H9 (cell line): ENCODE results near the gene TP73. TPM values are rescaled to one million over a fixed set of nuclear protein-coding genes. Genes with fewer than 3 reads are reported as not detected.

Source experiments
- DNase-seq: peaks from one replicate; pipeline ENCODE4 v3.0.0-alpha.2; 2017
- H2AFZ ChIP-seq: one replicate; pipeline ENCODE4 v1.6.1; 2013; ENCODE audit warnings: mild to moderate bottlenecking, low read length, control low read depth, moderate library complexity
- H2AK5ac ChIP-seq: 2 replicates; pipeline ENCODE4 v1.6.1; 2013; ENCODE audit warnings: low read length, control low read depth, mixed read lengths; ENCODE audit not compliant: insufficient read length
- H2BK120ac ChIP-seq: one replicate; pipeline ENCODE4 v1.6.1; 2013; ENCODE audit warnings: low read depth, mild to moderate bottlenecking, low read length, control low read depth, inconsistent platforms; ENCODE audit not compliant: poor library complexity, severe bottlenecking
- H2BK12ac ChIP-seq: 2 replicates; pipeline ENCODE4 v1.6.1; 2013; ENCODE audit warnings: low read length, control low read depth, mixed read lengths, low read depth; ENCODE audit not compliant: insufficient read length
- H2BK15ac ChIP-seq: 2 replicates; pipeline ENCODE4 v1.6.1; 2013; ENCODE audit warnings: low read depth, low read length, control low read depth
- H2BK20ac ChIP-seq: one replicate; pipeline ENCODE4 v1.6.1; 2013; ENCODE audit warnings: low read depth, mild to moderate bottlenecking, low read length, control low read depth, inconsistent platforms; ENCODE audit not compliant: poor library complexity, severe bottlenecking
- H2BK5ac ChIP-seq: 2 replicates; pipeline ENCODE4 v1.6.1; 2013; ENCODE audit warnings: low read length, control low read depth, mixed read lengths; ENCODE audit not compliant: insufficient read length
- H3K14ac ChIP-seq: 2 replicates; pipeline ENCODE4 v1.6.1; 2013; ENCODE audit warnings: low read length, control low read depth; ENCODE audit not compliant: insufficient read depth
- H3K18ac ChIP-seq: 2 replicates; pipeline ENCODE4 v1.6.1; 2013; ENCODE audit warnings: low read depth, mild to moderate bottlenecking, mixed read lengths, low read length, control low read depth; ENCODE audit not compliant: insufficient read length
- H3K23ac ChIP-seq: 2 replicates; pipeline ENCODE4 v1.6.1; 2013; ENCODE audit warnings: low read length, control low read depth, mixed read lengths, low read depth; ENCODE audit not compliant: insufficient read length
- H3K23me2 ChIP-seq: 2 replicates; pipeline ENCODE4 v1.6.1; 2013; ENCODE audit warnings: low read depth, mild to moderate bottlenecking, mixed read lengths, low read length, control low read depth; ENCODE audit not compliant: insufficient read length, poor library complexity, severe bottlenecking
- H3K27ac ChIP-seq: 2 replicates; pipeline ENCODE4 v1.5.1; 2013; ENCODE audit warnings: low read length, control low read depth, mixed read lengths, low read depth; ENCODE audit not compliant: insufficient read length
- H3K27me3 ChIP-seq: 2 replicates; pipeline ENCODE4 v1.6.1; 2013; ENCODE audit warnings: low read length, control low read depth, inconsistent platforms; ENCODE audit not compliant: insufficient read depth
- H3K4ac ChIP-seq: 2 replicates; pipeline ENCODE4 v1.6.1; 2013; ENCODE audit warnings: low read depth, mild to moderate bottlenecking, control low read depth, inconsistent platforms, low read length, moderate library complexity
- H3K4me1 ChIP-seq: 2 replicates; pipeline ENCODE4 v1.6.1; 2013; ENCODE audit warnings: low read length, control low read depth, inconsistent platforms; ENCODE audit not compliant: insufficient read depth
- H3K4me2 ChIP-seq: 2 replicates; pipeline ENCODE4 v1.6.1; 2013; ENCODE audit warnings: low read length, control low read depth, mixed read lengths; ENCODE audit not compliant: insufficient read length, insufficient read depth
- H3K56ac ChIP-seq: 2 replicates; pipeline ENCODE4 v1.6.1; 2013; ENCODE audit warnings: low read depth, mild to moderate bottlenecking, mixed read lengths, low read length, control low read depth; ENCODE audit not compliant: insufficient read length
- H3K79me1 ChIP-seq: 2 replicates; pipeline ENCODE4 v1.6.1; 2013; ENCODE audit warnings: low read depth, mild to moderate bottlenecking, moderate library complexity, low read length, control low read depth, inconsistent platforms; ENCODE audit not compliant: insufficient read depth, poor library complexity, severe bottlenecking
- H3K79me2 ChIP-seq: 2 replicates; pipeline ENCODE4 v1.6.1; 2013; ENCODE audit warnings: low read length, control low read depth, inconsistent platforms; ENCODE audit not compliant: insufficient read depth
- H3K9ac ChIP-seq: 2 replicates; pipeline ENCODE4 v1.6.1; 2013; ENCODE audit warnings: low read length, control low read depth, mixed read lengths; ENCODE audit not compliant: insufficient read length; ENCODE audit errors: extremely low read depth
- H3K9me3 ChIP-seq: one replicate; pipeline ENCODE4 v1.6.1; 2013; ENCODE audit warnings: low read depth, low read length, inconsistent platforms; ENCODE audit not compliant: control insufficient read depth
- H3T11ph ChIP-seq: one replicate; pipeline ENCODE4 v1.6.1; 2013; ENCODE audit warnings: mild to moderate bottlenecking, low read length, control low read depth, inconsistent platforms
- H4K20me1 ChIP-seq: one replicate; pipeline ENCODE4 v1.6.1; 2013; ENCODE audit not compliant: control insufficient read depth, insufficient read length, insufficient read depth
- H4K5ac ChIP-seq: 2 replicates; pipeline ENCODE4 v1.6.1; 2013; ENCODE audit warnings: low read depth, mild to moderate bottlenecking, mixed read lengths, low read length, control low read depth; ENCODE audit not compliant: insufficient read length
- H4K8ac ChIP-seq: replicated peaks from 2 replicates; pipeline ENCODE4 v1.6.1; 2013; ENCODE audit warnings: low read length, control low read depth, mixed read lengths, low read depth; ENCODE audit not compliant: insufficient read length
- H4K91ac ChIP-seq: 2 replicates; pipeline ENCODE4 v1.6.1; 2013; ENCODE audit warnings: low read depth, mild to moderate bottlenecking, moderate library complexity, mixed read lengths, low read length, control low read depth; ENCODE audit not compliant: insufficient read length
- H3K27ac Mint-ChIP-seq, 3 experiments: 2 replicates in 2 of 3; 3 replicates in 1 of 3; pipeline ENCODE4 v1.8.0; 2020 to 2021; ENCODE audit warnings: mixed read lengths in 3 of 3, mild to moderate bottlenecking in 1 of 3, moderate library complexity in 1 of 3
- H3K27me3 Mint-ChIP-seq: 2 replicates; pipeline ENCODE4 v1.8.0; 2021; ENCODE audit warnings: low read depth, mild to moderate bottlenecking, moderate library complexity, mixed read lengths
- H3K36me3 Mint-ChIP-seq, 3 experiments: 2 replicates in 2 of 3; 3 replicates in 1 of 3; pipeline ENCODE4 v1.8.0; 2020 to 2021; ENCODE audit warnings: low read depth in 3 of 3, mixed read lengths in 3 of 3; ENCODE audit not compliant: insufficient read depth in 1 of 3
- H3K4me1 Mint-ChIP-seq, 2 experiments: 2 replicates each; pipeline ENCODE4 v1.8.0; 2020; ENCODE audit warnings: mixed read lengths in 2 of 2
- H3K4me3 Mint-ChIP-seq, 2 experiments: 2 replicates in 1 of 2; 3 replicates in 1 of 2; pipeline ENCODE4 v1.8.0; 2020 to 2021; ENCODE audit warnings: mild to moderate bottlenecking in 2 of 2, mixed read lengths in 2 of 2, moderate library complexity in 1 of 2
- H3K9me3 Mint-ChIP-seq, 2 experiments: 2 replicates in 1 of 2; 3 replicates in 1 of 2; pipeline ENCODE4 v1.8.0; 2020; ENCODE audit warnings: mild to moderate bottlenecking in 2 of 2, mixed read lengths in 2 of 2, moderate library complexity in 1 of 2
- CTCF ChIP-seq: fragments of 200-600 bp; sonication (generic); conservative IDR thresholded peaks from 3 replicates; pipeline ENCODE4 v1.8.0; 2021; ENCODE audit warnings: antibody characterized with exemption, mild to moderate bottlenecking
- WGBS: extraction: QIAGEN DNeasy Blood & Tissue Kit; methylation state at CpG from one replicate; pipeline ENCODE4 v1.1.7; 2013; ENCODE audit warnings: missing lambda C conversion rate, low lambda C conversion rate, mixed read lengths; ENCODE audit not compliant: insufficient read length; ENCODE audit errors: extremely low coverage; 5-methylcytosine and 5-hydroxymethylcytosine counted together
- total RNA-seq: library from RNA; stranded (reverse); gene quantifications from 2 replicates; pipeline ENCODE4 v1.2.1, GENCODE V29; 2021

TP73 gene
- total RNA-seq, 1 experiment from 2014 or later = 4.7 TPM

- peaks cover 7% of the 10 kb centered on the region for H3K27me3 Mint-ChIP-seq
- no peak overlapping the region for H3K4ac ChIP-seq
- H3K27ac Mint-ChIP-seq = no peak overlapping the region
- H3K27me3 ChIP-seq = no peaks in the 10 kb centered on the region
- no peaks in the 10 kb centered on the region for H3K9me3 Mint-ChIP-seq
- no peak overlapping the region for H4K91ac ChIP-seq
- H3K56ac ChIP-seq = no peak overlapping the region
- H2BK20ac ChIP-seq = no peak overlapping the region
- H3K18ac ChIP-seq = no peak overlapping the region
- no peaks in the 10 kb centered on the region for H3K4me1 ChIP-seq
- H3K27ac ChIP-seq = no peak overlapping the region
- no peak overlapping the region for H2BK5ac ChIP-seq
- no peak overlapping the region; a peak in 1 of 5 replicates for H3K4me3 Mint-ChIP-seq
- no peak overlapping the region for H2AFZ ChIP-seq
- no peak overlapping the region for H3K23ac ChIP-seq
- no CpG with 5 or more reads among the region's 26 CpGs for WGBS
- H3K79me1 ChIP-seq = no peaks in the 10 kb centered on the region
- no peak overlapping the region for H3K9ac ChIP-seq
- H4K5ac ChIP-seq = no peak overlapping the region
- H3K23me2 ChIP-seq = no peaks in the 10 kb centered on the region
- no peaks in the 10 kb centered on the region for H4K20me1 ChIP-seq
- no peak overlapping the region; the same call in 1 of the 2 replicates for H3K14ac ChIP-seq
- no peak overlapping the region for H2BK15ac ChIP-seq
- peaks cover 16 to 26% of the 10 kb centered on the region in 2 experiments for H3K4me1 Mint-ChIP-seq
- no peaks in the 10 kb centered on the region for H3K9me3 ChIP-seq
- H3K79me2 ChIP-seq = no peaks in the 10 kb centered on the region
- H2AK5ac ChIP-seq = no peak overlapping the region
- H3K36me3 Mint-ChIP-seq = no peaks in the 10 kb centered on the region
- H4K8ac ChIP-seq = no peak overlapping the region
- no peak overlapping the region for H3K4me2 ChIP-seq
- no peak for TF ChIP-seq CTCF
- DNase-seq = no peak
- no peak overlapping the region for H2BK12ac ChIP-seq
- H2BK120ac ChIP-seq = no peak overlapping the region
- H3T11ph ChIP-seq = no peak overlapping the region
These were observed 54.5 kb downstream of the TP73 start for GRCh38 chr1:3706651-3707297.
